HG02571 (cell line): ENCODE measurements around the gene HDAC5.
"Not testable (repeated sequence)": the region's sequence is repeated elsewhere in the genome, so short reads cannot be mapped to it uniquely, and the experiment has no call there.

Experiments
- ATAC-seq: cut with Tn5 transposase; IDR thresholded peaks from one replicate; pipeline ENCODE4 v1.9.1; 2021; ENCODE audit warnings: mild to moderate bottlenecking, moderate library complexity; ENCODE audit not compliant: unreplicated experiment

The HDAC5 gene

GRCh38 chr17:44071198-44071520 lies 52.3 kb downstream of the HDAC5 start:
- ATAC-seq = no peak

DNA sequence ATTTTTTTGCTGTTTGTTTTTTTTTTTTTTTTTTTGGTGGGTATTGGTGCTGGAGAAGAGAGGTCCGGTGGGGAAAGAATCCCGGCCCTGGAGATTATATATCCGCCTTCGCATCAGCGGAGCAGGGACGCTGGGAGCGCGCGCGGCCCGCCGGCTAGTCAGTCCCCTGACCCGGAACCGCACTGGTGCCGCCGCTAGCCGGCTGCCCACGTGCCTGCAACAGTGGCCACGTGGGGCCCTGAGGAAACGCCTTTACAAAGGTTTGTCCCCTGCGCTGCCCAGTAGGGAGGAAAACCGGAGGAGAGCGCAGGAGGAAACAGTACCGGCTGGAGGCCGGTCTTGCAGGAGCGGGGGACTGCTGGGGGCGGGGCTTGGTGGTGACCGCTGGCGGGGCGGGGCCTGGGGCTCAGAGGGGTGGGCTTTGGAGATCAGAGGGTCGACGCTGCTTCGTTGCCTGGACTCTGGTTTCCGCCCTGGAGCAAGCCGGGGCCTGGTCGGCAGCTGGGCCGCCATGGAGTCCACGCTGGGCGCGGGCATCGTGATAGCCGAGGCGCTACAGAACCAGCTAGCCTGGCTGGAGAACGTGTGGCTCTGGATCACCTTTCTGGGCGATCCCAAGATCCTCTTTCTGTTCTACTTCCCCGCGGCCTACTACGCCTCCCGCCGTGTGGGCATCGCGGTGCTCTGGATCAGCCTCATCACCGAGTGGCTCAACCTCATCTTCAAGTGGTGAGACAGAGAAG lies 52.8 kb downstream of the HDAC5 start, which contains the start of gene G6PC3:
TSS of gene G6PC3 (plus strand) at position 281 of the 743 bp plus-strand sequence. CDS start at position 512, 231 bp downstream.
- ATAC-seq = peak; percentile 60

- no peak for ATAC-seq
Measured at GRCh38 chr17:44069974-44070454, 53.4 kb downstream of the HDAC5 start.

- ATAC-seq = no peak
Measured at GRCh38 chr17:44067545-44067940, 55.9 kb downstream of the HDAC5 start.

GRCh38 chr17:44066204-44066930 lies 57.1 kb downstream of the HDAC5 start, which contains the start of gene LSM12:
Gene LSM12 (minus strand): TSS chr17:44066671. CDS start chr17:44066587, 84 bp downstream.
- peak; percentile 56 for ATAC-seq

- no peak for ATAC-seq
Measured at GRCh38 chr17:44065668-44066203, 57.7 kb downstream of the HDAC5 start.

DNA sequence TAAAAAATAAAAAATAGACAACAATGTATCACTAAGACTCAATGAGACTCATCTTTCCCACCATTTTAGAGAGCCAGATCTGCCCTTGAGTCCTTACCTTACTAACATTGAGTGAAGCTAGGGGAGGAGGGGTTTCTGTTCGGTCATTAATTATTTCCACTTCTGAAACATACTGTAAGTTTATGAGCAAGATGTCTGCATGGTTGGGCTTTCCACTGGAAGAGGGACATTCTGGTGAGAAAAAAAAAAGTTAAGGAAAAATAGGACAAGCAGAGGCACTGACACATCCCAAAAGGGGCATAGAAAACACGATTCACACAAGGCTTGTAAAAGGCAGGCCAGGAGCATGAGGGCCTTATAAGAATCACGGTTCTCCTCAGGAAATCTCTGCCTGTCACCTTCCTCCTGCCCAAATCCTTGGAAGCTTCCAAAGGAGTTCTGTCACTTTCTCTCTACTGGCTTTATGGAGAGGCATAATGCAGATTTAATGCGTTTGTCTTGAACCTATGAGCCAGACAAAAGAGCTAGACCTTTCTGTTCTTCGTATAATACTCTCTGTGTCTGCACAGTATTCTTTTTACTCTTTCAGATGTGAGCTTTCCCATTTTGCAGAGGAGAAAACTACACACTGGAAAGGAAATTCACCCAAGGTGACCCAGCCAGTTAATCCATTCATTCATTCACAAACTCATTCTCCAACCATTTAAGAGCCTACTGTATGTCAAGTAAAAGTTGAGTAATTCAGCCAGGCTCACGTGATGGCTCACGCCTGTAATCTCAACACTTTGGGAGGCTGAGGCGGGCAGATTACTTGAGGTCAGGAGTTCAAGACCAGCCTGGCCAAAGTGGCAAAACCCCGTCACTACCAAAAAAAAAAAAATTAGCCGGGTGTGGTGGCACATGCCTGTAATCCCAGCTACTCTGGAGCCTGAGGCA lies 59.5 kb downstream of the HDAC5 start:
- no peak for ATAC-seq

DNA sequence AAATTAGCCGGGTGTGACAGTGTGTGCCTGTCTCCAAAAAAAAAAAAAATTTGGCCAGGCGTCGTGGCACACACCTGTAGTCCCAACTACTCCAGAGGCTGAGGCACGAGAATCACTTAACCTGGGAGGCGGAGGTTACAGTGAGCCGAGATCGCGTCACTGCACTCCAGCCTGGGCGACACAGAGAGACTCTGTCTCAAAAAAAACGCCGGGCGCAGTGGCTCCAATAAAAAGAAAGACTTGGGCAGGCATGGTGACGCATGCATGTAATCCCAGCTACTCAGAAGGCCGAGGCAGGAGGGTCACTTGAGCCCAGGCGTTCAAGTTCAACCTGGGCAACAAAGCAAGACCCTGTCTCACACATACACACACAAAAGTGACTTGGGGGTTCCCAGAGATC lies 60.6 kb downstream of the HDAC5 start:
- ATAC-seq = no peak

GRCh38 chr17:44061446-44061845 lies 62.0 kb downstream of the HDAC5 start:
- ATAC-seq = no peak

GRCh38 chr17:44059101-44059892 lies 64.1 kb downstream of the HDAC5 start:
- no peak for ATAC-seq

DNA sequence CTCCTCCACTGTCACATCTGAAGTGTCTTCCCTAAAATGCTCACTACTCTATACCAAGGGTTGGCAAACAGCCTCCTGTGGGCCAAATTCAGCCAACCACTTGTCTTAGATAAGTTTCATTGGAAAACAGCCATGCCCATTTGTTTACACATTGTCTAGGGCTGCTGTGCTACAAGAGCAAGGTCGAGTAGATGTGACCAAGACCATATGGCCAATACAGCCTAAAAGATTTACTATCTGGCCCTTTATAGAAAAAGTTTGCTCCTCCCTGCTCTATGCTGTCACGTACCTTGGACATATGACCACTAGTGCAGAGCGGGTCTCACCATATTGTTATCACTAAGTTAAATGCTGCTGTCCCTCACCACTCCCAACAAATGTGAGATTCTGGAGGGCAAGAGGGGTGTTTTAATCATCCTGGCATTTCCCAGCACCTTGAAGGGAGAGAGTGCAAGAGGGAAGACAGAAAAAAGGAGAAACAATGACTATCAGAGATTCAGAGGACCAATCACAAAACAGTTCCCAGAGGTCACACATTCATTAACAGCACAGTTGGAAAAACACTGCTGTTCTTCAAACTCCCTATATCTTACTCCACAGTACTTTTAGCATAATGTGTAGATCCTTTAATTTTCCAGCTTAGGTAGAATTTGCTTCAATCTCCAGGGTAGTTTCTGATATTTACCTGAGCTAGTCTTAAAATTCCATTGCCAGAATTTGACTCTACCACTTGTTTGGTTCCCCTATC lies 70.1 kb downstream of the HDAC5 start:
- ATAC-seq = no peak

GRCh38 chr17:44049294-44050060 lies 74.0 kb downstream of the HDAC5 start:
- ATAC-seq = no peak

DNA sequence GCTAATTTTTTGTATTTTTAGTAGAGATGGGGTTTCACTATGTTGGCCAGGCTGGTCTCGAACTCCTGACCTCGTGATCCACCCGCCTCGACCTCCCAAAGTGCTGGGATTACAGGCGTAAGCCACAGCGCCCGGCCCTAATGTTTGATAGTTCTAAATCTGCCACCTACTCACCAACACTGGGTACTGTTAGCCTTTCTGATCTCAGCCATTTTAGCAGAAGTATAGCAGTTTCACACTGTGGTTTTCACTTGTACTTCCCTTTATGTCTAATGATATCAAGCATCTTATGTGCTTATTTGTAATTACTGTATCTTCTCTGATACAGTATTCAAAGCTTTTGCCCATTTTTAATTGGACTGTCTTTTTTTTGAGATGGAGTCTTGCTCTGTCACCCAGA lies 76.5 kb downstream of the HDAC5 start:
- not testable (repeated sequence) for ATAC-seq

DNA sequence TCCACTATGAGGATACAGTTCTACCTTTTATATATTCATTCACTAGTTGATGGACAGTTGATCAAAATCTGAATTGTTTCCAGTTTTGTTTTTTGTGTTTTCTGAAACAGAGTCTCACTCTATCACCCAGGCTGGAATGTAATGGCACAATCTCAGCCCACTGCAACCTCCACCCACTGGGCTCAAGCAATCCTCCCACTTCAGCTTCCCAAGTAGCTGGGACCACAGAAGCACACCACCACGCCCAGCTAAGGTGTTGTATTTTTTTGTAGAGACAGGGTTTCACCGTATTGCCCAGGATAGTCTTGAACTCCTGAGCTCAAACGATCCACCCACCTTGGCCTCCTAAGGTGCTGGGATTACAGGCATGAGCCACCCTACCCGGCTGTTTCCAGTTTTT lies 78.0 kb downstream of the HDAC5 start:
- no peak for ATAC-seq

DNA sequence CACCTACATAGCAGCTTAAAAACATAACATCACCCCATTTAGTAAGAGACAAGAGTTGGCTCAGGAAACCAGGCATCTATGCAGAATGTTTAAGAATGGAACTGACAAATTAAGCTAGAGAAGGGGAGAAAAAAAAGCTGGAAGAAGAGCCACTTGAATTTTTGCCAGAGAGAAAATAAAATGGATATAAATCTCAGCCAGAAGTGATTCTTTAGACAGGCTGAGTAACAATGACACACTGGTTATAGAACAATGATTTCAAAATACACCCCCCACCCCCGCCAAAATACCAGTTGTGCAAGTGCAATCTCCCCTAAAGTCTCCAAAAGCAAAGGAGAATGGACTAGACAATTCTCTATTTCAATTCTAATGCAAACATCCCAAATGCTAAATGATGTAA lies 79.4 kb downstream of the HDAC5 start:
- no peak for ATAC-seq

DNA sequence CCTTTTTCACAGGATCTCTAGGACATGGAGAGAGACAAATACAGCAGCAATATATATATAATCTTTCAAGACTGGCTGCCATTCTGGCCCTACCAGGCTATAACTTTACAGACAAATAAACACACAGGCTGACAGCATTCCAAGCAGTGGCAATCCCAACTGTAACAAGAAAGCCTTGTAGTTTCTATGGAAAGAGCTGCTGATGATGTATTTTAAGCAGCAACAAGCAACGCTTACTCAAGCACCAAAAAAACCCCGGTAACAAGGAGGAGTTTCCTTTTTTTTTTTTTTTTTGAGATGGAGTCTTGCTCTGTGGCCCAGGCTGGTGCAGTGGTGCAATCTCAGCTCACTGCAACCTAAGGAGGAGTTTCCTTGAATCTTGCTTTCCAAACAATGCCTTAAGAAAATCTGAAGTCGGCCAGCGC lies 80.2 kb downstream of the HDAC5 start:
- no peak for ATAC-seq

DNA sequence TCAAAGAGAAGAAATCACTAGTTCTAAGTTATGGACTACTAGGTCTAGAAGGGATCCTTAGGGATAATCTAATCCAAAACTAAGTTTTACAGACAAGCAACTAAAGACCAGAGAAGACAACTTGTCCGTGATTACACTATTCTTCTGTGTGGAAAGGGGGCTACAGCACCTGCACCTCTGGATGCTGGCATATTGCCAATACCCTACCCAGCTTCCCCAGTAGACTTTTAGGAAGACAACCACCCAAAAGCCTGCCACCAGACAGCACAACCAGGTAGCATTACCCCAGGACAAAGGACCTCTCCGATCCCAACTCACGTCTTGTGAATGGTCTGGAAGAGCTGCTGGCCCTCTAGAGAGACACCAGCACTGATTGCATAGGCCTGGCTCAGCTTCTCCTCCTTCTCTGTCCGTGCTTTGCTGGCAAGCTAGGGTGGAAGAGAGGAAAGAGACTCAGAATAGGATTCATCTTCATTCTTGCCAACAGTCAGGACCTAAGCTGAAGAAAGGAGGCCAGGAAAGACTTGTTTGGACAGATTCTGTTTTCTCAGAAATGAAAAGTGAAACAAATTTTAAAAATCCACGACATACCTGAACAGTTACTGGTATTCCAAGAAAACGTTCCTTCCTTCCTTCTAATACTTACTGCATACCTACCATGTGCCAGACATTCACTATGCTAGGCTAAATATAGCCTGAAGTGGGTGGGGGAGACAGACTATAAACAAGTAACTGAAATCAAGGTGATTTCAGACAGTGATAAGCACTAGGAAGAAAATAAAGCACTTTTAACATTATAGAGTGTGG lies 83.4 kb downstream of the HDAC5 start:
- ATAC-seq = no peak

- ATAC-seq = no peak
Measured at GRCh38 chr17:44038604-44039011, 84.8 kb downstream of the HDAC5 start.
